ENCODE measurements around the gene FIBP.

The FIBP gene

GRCh38 chr11:65869643-65870306 is 18.5 kb downstream of the FIBP start:
- DNase-seq = no peak

GRCh38 chr11:65868907-65869306 is 19.4 kb downstream of the FIBP start:
- no peak for DNase-seq

- DNase-seq = no peak
Observed at GRCh38 chr11:65868076-65868667, 20.1 kb downstream of the FIBP start.

DNA sequence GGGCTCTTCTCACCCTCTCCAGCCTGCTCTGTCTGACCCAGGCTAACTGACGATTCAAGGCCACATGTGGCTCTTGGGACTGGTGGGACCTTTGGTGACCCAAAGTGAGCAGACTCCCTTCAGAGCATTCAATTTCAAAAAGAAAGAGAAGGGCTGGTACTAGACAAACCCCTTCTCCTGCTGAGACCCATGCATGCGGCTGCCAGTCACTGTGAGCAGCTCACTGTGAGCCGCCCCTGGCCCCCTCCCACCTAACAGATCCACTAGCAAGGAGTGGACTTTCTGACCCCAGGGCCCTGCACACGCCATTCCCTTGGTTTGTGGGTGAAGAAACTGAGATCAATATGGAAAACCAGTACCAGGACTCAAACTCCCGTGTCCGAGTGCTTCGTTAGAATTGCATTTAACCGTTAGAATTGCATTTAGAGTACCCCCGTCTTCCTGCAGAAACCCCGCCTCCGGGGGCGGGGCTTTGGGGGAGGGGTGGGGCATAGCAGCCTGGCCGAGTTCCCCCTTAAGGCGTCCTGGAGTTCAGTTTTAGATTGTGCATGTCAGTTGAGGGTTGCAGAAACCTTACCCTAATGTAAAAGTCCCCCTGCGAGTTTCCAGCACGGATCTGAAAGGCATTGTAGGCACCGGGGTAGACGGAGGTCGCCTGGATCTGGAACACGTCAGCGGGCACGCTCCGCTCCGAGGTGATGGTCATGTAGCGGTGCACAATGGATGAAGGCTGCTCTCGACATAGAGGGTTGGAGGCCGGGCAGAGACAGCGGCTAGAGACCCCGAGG is 20.8 kb downstream of the FIBP start:
- no peak for DNase-seq

DNA sequence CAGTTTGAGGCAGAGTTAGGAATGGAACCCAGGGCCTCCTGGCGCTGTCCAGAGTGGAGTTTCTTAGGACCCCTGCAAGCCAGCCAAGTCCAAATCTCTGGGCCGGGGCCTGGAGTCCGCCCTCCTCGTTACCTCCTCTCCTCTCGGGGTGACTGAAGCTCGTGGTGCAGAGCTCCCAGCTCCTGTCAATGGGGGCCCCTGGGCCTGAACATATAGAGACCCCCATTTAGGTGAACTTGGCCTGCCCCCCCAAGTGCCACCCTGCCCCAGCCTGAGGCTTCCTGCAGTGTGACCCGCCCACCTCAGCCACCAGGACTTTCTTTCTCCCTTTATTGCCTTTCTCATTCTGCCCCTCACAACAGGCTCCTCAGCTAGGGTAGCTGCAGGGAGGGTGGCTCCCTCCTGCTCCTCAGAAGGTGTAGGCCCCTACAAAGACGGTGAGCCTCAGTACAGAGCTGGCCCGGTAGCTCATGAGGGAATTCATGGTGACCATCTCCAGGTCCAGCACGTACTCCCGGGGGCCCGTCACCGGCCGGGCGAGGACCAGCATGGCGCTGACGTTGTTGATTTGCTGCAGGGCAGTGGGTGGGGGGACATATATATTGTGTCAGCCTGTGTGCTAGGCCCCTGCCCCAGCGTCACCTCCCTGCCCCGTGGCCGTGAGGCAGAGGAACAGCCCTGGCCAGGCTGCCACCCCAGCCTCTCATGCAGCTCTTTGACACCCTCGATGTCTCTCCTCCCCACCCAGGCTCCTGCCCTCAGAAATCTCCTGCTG is 21.6 kb downstream of the FIBP start:
- DNase-seq = no peak

DNA sequence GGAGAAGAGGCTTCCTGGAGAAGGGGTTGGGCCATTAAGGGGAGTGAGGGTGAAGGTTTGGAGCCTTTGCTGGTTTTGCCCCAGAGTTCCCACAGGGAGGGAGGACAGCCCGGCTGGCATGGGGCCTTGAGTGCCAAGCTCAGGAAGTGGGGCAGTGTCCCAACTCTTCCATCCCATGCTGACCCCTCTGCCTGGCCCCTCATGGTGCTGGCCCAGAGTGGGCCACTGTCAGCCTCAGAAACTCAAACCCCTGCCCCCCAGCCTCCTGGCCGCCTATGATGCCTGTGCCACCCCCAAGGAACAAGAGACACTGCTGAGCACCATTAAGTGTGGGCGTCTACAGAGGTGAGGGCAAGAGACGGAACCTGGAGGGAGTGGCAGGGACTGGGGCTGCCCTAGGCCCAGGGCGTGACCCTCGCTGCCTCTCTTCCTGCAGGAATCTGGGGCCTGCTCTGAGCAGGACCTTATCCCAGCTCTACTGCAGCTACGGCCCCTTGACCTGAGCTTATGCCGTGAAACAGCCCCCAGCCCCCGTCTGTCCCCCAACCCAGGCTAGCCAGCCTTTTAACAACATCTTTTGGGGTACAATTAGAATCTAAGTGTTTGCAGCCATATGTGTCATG is 22.6 kb downstream of the FIBP start:
- no peak for DNase-seq

GRCh38 chr11:65864706-65865471 is 23.4 kb downstream of the FIBP start:
- no peak for DNase-seq

DNA sequence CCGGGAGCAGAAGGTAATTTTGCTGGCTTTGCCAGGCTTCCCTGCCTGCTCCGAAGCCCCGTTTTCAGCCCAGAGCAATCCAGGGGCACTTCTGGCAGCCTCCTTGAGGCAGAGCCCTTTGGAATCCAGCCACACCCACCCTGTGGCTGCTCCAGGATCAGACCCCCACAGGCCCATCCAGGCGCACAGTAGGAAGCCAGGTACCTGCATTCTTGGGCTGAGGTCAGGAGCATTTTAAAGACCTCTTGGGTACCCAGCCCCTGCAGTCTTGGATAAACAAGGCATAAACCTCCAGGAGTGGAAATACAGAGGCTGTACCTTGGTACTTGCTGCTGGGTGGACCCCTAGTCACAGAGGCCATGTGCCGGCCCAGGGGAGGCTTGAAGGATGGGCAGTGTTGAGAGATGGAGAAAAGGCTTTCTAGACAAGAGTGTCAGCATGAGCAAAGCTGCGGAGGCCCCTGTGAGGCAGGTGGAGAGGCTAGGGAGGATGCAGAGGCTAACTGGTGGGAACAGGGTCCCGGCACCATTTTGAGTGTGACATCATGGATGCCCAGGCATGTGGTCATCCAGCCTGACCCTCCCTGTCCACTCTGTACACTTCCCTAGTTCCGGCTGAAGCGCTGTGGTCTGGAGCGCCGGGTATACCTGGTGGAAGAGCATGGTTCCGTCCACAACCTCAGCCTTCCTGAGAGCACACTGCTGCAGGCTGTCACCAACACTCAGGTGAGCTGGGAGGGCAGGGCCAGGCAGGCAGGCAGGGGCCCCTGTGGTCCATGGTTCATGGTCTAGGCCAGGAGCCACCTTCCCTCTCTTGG is 24.2 kb downstream of the FIBP start:
- no peak for DNase-seq

DNA sequence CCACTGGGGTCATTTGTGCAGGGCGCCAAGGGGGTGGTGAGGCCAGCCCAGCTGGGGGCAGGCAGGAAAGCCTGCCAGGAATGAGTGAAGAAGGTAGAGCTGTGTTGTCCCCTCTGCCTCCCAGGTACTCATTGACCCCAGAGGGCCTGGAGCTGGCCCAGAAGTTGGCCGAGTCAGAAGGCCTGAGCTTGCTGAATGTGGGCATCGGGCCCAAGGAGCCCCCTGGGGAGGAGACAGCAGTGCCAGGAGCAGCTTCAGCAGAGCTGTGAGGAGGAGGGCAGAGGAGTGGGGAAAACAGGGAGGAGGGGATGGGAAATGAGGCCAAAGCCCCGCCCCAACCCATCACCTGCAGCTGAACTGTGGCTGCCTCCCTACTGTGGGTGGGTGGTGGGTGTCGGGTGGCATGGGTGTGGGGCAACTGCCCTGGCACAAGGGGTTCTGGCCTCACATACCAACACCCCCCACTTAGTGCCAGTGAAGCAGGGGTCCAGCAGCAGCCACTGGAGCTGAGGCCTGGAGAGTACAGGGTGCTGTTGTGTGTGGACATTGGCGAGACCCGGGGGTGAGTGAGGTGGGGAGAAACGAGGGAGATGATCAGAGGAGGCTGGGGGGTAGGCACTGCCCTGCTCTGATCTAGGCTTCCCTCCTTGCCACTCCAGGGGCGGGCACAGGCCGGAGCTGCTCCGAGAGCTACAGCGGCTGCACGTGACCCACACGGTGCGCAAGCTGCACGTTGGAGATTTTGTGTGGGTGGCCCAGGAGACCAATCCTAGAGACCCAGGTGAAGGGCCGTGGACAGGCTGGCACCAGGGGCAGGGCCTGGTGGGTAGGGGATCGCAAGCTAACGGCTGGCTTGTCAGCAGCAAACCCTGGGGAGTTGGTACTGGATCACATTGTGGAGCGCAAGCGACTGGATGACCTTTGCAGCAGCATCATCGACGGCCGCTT is 25.1 kb downstream of the FIBP start:
- no peak for DNase-seq

- no peak for DNase-seq
Observed at GRCh38 chr11:65862191-65862735, 26.0 kb downstream of the FIBP start.

- no peak for DNase-seq
Observed at GRCh38 chr11:65861533-65862183, 26.6 kb downstream of the FIBP start.

- no peak for DNase-seq
Observed at GRCh38 chr11:65861165-65861505, 27.1 kb downstream of the FIBP start.

DNA sequence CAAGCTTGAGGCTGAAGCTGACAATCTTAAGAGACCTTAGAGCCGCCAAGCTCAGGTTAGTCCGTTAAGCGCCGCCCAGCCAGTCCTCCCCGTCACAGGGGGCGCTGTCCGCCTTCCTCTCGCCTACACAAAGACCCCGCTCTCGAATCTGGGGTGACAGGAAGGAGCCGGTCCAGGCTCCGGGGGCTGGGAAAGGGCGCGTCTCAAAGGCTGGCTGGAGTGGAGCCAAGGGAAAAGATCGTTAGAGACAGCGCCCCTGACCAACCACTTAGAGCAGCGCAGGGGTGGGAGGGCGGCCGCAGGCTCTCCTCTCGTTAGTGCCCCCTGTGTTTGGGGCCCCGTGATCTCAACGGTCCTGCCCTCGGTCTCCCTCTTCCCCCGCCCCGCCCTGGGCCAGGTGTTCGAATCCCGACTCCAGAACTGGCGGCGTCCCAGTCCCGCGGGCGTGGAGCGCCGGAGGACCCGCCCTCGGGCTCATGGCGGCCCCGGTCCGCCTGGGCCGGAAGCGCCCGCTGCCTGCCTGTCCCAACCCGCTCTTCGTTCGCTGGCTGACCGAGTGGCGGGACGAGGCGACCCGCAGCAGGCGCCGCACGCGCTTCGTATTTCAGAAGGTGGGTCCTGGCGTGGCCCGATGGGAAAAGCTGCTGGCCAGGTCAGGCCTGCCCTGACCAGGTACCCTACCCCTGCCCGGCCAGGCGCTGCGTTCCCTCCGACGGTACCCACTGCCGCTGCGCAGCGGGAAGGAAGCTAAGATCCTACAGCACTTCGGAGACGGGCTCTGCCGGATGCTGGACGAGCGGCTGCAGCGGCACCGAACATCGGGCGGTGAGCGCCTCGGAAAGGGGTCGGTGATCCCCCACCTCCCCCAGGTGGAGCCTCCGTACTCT is 27.8 kb downstream of the FIBP start, which contains the start of gene MUS81:
TSS of gene MUS81 (plus strand) at position 156 of the 887 bp plus-strand sequence. CDS start at position 477, 321 bp downstream.
- DNase-seq = peak; percentile 94

DNA sequence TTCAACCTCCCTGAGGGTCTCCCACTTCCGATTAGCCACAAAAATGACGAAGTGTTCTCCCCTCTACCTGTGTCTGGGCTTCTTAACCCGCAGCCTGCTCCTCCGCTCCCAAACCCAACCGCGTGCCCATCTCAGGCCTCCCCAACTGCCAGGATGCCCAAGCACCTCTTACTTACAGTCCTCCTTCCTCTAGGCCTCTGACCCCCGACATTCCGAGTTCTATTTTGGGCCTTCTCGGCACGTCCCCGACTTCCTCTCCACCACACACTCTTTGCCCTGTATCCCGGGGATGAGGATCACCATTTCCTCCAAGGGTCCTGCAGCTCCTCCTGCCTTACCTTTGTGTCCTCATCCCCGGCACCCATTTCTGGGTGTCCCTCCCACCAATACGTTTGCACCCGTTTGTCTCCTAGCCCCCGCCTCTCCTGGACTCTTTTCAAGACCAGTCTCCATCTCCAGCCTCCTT is 28.4 kb downstream of the FIBP start:
- no peak for DNase-seq

- peak; percentile 96 for DNase-seq
Observed at GRCh38 chr11:65859095-65859811, 29.0 kb downstream of the FIBP start.

- no peak for DNase-seq
Observed at GRCh38 chr11:65858681-65859087, 29.6 kb downstream of the FIBP start.
